K562 (cell line): ENCODE data around the gene GZMB. TPM values are rescaled to one million over a fixed set of nuclear protein-coding genes. Genes with fewer than 3 reads are reported as not detected.

Experiments used
- ATAC-seq: fragments of 200-7000 bp; cut with Tn5 transposase; 3 replicates; pipeline ENCODE4 v1.9.1; 2020; ENCODE audit warnings: moderate library complexity
- BruUV-seq: library from RNA; stranded (reverse); fragments of 400-500 nt; replicated peaks from 2 replicates; lab custom pipeline; 2021; lab: Mats Ljungman, UMichigan
- CTCF ChIA-PET: fragments of 300-600 bp; formaldehyde crosslinking; extraction: SDS; loops from one replicate; lab custom pipeline; 2021; ENCODE audit warnings: low intra/inter-chr PET ratio; lab: Yijun Ruan, JAX
- POLR2A ChIA-PET: fragments of 300-600, 350-650 bp; sonication (Branson Sonifier 250); formaldehyde crosslinking; extraction: SDS; loops from one replicate; lab custom pipeline; 2021; ENCODE audit warnings: antibody characterized with exemption, inconsistent platforms; lab: Yijun Ruan, JAX
- DNase-seq, 4 experiments: peaks; one replicate each; pipeline versions ENCODE4 v3.0.0 to v3.0.0-alpha.2; 2011 to 2018; ENCODE audit warnings: low spot score in 3 of 4, mixed read lengths in 3 of 4; ENCODE audit errors: extremely low read depth in 1 of 4
- FAIRE-seq: peaks from 2 replicates; lab custom pipeline; 2011; peaks lifted over from hg19 to GRCh38; lab: Jason Lieb, UNC
- H2AFZ ChIP-seq: 2 replicates; pipeline ENCODE4 v1.6.0; 2011; ENCODE audit warnings: low read depth, low read length, control low read depth, inconsistent platforms
- H3K27ac ChIP-seq: fragments of 200-600 bp; 3 replicates; pipeline ENCODE4 v1.8.0; 2011; ENCODE audit warnings: low read depth, mild to moderate bottlenecking, control low read depth, inconsistent platforms, low read length, moderate library complexity, mixed read lengths; ENCODE audit errors: extremely low read depth
- H3K27me3 ChIP-seq, 2 experiments: fragments of 300-600 bp in 1 of 2; 2 replicates in 1 of 2; 3 replicates in 1 of 2; pipeline versions ENCODE4 v1.6.0 to v1.8.0; 2011; ENCODE audit warnings: inconsistent platforms in 2 of 2, low read length in 2 of 2, mild to moderate bottlenecking in 1 of 2, mixed read lengths in 1 of 2, moderate library complexity in 1 of 2; ENCODE audit not compliant: control insufficient read depth in 2 of 2, insufficient read depth in 2 of 2
- H3K36me3 ChIP-seq: fragments of 300-600 bp; 3 replicates; pipeline ENCODE4 v1.8.0; 2011; ENCODE audit warnings: mild to moderate bottlenecking, low read length, inconsistent platforms; ENCODE audit not compliant: control insufficient read depth, insufficient read depth
- H3K4me1 ChIP-seq, 2 experiments: fragments of 200-600 bp in 1 of 2; replicated peaks in 1 of 2; 2 replicates in 1 of 2; 3 replicates in 1 of 2; pipeline versions ENCODE4 v1.5.1 to v1.8.0; 2011; ENCODE audit warnings: inconsistent platforms in 2 of 2, low read length in 2 of 2, mild to moderate bottlenecking in 1 of 2, mixed read lengths in 1 of 2, moderate library complexity in 1 of 2; ENCODE audit not compliant: control insufficient read depth in 2 of 2, insufficient read depth in 2 of 2
- H3K4me2 ChIP-seq: 2 replicates; pipeline ENCODE4 v1.6.1; 2011; ENCODE audit warnings: low read length, control low read depth, inconsistent platforms, mixed read lengths; ENCODE audit not compliant: insufficient read depth
- H3K4me3 ChIP-seq: fragments of 200-600 bp; sonication (generic), shearing (Covaris generic); 2 replicates; pipeline ENCODE4 v1.5.1; 2016; ENCODE audit warnings: control low read depth, inconsistent platforms
- H3K79me2 ChIP-seq: fragments of 200-600 bp; 3 replicates; pipeline ENCODE4 v1.8.0; 2011; ENCODE audit warnings: low read length, inconsistent platforms; ENCODE audit not compliant: control insufficient read depth, insufficient read depth
- H3K9ac ChIP-seq, 2 experiments: 2 replicates each; pipeline versions ENCODE4 v1.6.0 to v1.6.1; 2011; ENCODE audit warnings: low read depth in 2 of 2, low read length in 2 of 2, control low read depth in 1 of 2, inconsistent platforms in 1 of 2, mild to moderate bottlenecking in 1 of 2, mixed read lengths in 1 of 2; ENCODE audit not compliant: insufficient read depth in 1 of 2
- H3K9me1 ChIP-seq: one replicate; pipeline ENCODE4 v1.6.0; 2011; ENCODE audit warnings: inconsistent platforms, mild to moderate bottlenecking, low read length, moderate library complexity; ENCODE audit not compliant: control insufficient read depth, insufficient read depth
- H3K9me3 ChIP-seq: replicated peaks from 2 replicates; pipeline ENCODE4 v1.5.1; 2011; ENCODE audit warnings: low read depth, low read length, inconsistent platforms; ENCODE audit not compliant: control insufficient read depth, insufficient read depth
- H4K20me1 ChIP-seq: replicated peaks from 2 replicates; pipeline ENCODE4 v1.6.1; 2011; ENCODE audit warnings: low read length, inconsistent platforms, mixed read lengths; ENCODE audit not compliant: control insufficient read depth, insufficient read depth
- ARID2 ChIP-seq: fragments of 450-650 bp; IDR thresholded peaks from 2 replicates; pipeline ENCODE4 v1.6.1; 2017; ENCODE audit warnings: antibody characterized with exemption, mild to moderate bottlenecking
- CHD1 ChIP-seq: fragments of 200-600 bp; sonication (generic); IDR thresholded peaks from one replicate; pipeline ENCODE4 v1.6.1; 2012; ENCODE audit warnings: mild to moderate bottlenecking, moderate library complexity, low read length, inconsistent platforms
- COPS2 ChIP-seq: fragments of 450-650 bp; conservative IDR thresholded peaks from 2 replicates; pipeline ENCODE4 v1.6.1; 2016; ENCODE audit warnings: mild to moderate bottlenecking, moderate library complexity
- CTBP1 ChIP-seq: fragments of 450-650 bp; IDR thresholded peaks from 2 replicates; pipeline ENCODE4 v1.6.1; 2016; ENCODE audit warnings: borderline replicate concordance
- MYBL2 ChIP-seq, 2 experiments: fragments of 450-650 bp in 1 of 2; sonication (generic) in 1 of 2; formaldehyde crosslinking in 1 of 2; IDR thresholded peaks; 2 replicates each; pipeline versions ENCODE4 v1.6.1 to v1.8.1; 2017 to 2022; ENCODE audit warnings: borderline replicate concordance in 1 of 2, inconsistent platforms in 1 of 2, low read depth in 1 of 2, mild to moderate bottlenecking in 1 of 2, missing genetic modification reagents in 1 of 2, moderate library complexity in 1 of 2
- NFE2 ChIP-seq: IDR thresholded peaks from 2 replicates; pipeline ENCODE4 v1.6.1; 2014; ENCODE audit warnings: antibody characterized with exemption, low read depth
- RHOXF2B ChIP-seq: fragments of 250-450 bp; sonication (Bioruptor Pico); conservative IDR thresholded peaks from 2 replicates; pipeline ENCODE4 v1.5.1; 2021
- TEAD1 ChIP-seq, 2 experiments: fragments of 450-650 bp in 1 of 2; sonication (generic) in 1 of 2; formaldehyde crosslinking; IDR thresholded peaks; 2 replicates each; pipeline versions ENCODE4 v1.4.0 to v1.8.0; 2020 to 2022; ENCODE audit warnings: mild to moderate bottlenecking in 2 of 2, missing genetic modification reagents in 1 of 2
- ZKSCAN1 ChIP-seq: fragments of 150-350 bp; IDR thresholded peaks from 2 replicates; pipeline ENCODE4 v1.6.1; 2016; ENCODE audit warnings: low read depth, low read length
- whole genome bisulfite sequencing: fragments of 100-300 bp; shearing (Covaris generic); methylation state at CpG from one replicate; pipeline ENCODE4 v1.1.6; 2016; ENCODE audit warnings: low coverage, mixed read lengths; ENCODE audit not compliant: insufficient coverage; ENCODE audit errors: missing lambda C conversion rate; 5-methylcytosine and 5-hydroxymethylcytosine counted together
- in situ Hi-C: fragments of 300-500 bp; cut with MboI; formaldehyde crosslinking; loops from 4 replicates; pipeline ENCODE4 v1.15.0; 2018; ENCODE audit warnings: inconsistent platforms, mixed read lengths
- intact Hi-C: fragments of 100-400 bp; cut with micrococcal nuclease; formaldehyde crosslinking; loops from 2 replicates; pipeline ENCODE4 v1.14.2; 2022
- polyA plus RNA-seq, 8 experiments: library from polyadenylated mRNA; depleted of rRNA in 4 of 8; stranded (reverse) in 5 of 8; unstranded in 3 of 8; fragments of >200 nt; fragmentation: Nextera tagmentation in 2 of 8; fragmentation: Illumina TruSeq in 1 of 8; extraction: Ambion mirVana in 2 of 8; extraction: Trizol in 1 of 8; gene quantifications; 2 replicates each; pipeline versions ENCODE4 v1.2.1 to v1.2.3, GENCODE V29; 2011 to 2014; ENCODE audit warnings: inconsistent platforms in 1 of 8, missing spikeins in 1 of 8
- total RNA-seq, 7 experiments: library from RNA; depleted of rRNA in 6 of 7; stranded (reverse); fragments of >200 nt in 6 of 7; fragmentation: Illumina TruSeq in 2 of 7; extraction: Trizol in 2 of 7; gene quantifications; 2 replicates each; pipeline versions ENCODE4 v1.2.1 to v1.2.3, GENCODE V29; 2011 to 2021; ENCODE audit warnings: low replicate concordance in 1 of 7

Gene GZMB
- total and polyA plus RNA-seq, 9 of the 15 experiments (the other 6 are each of a cell fraction or from before 2014, with no cell fraction given): 0.08 to 0.95 (median 0.68) TPM; not detected in 6

- Histone ChIP-seq H3K27ac (no peak overlapping the region), H3K9ac (no peak overlapping the region), H4K20me1 (no peaks in the 10 kb centered on the region), H3K4me2 (no peak overlapping the region), H3K9me3 (no peaks in the 10 kb centered on the region), H3K36me3 (no peaks in the 10 kb centered on the region), H2AFZ (no peak overlapping the region), H3K4me1 (no peaks in the 10 kb centered on the region), H3K79me2 (no peaks in the 10 kb centered on the region), H3K9me1 (no peaks in the 10 kb centered on the region), H3K4me3 (no peak overlapping the region), H3K27me3 (peaks cover 0 to 4% of the 10 kb centered on the region in 2 experiments; a peak in 1 of 5 replicates)
- DNase-seq (no peak), ATAC-seq (no peak), FAIRE-seq (no peak)
- in situ Hi-C loops: no loop called here
- BruUV-seq: no TSS peak
- TF ChIP-seq TEAD1 (CRISPR knock-in tag; IDR thresholded peaks at IDR 0.05): no peak
- TF ChIP-seq CTBP1: no peak
- no peak for TF ChIP-seq CHD1
- TF ChIP-seq RHOXF2B (CRISPR knock-in tag): no peak
- no peak for TF ChIP-seq ZKSCAN1
- no peak for TF ChIP-seq NFE2
- no peak for TF ChIP-seq ARID2
- TF ChIP-seq MYBL2 (IDR thresholded peaks at IDR 0.05; ENCODE audit: low read depth): no peak
- no peak for TF ChIP-seq MYBL2 (CRISPR knock-in tag; IDR thresholded peaks at IDR 0.05; ENCODE audit: borderline replicate concordance)
- no peak for TF ChIP-seq COPS2
- WGBS: 0% methylated on average over 2 of the region's 3 CpGs
- ChIA-PET CTCF (no interaction called here), POLR2A (no interaction called here)
- intact Hi-C loops: no loop called here
Measured at GRCh38 chr14:24630087-24630871, 3.7 kb downstream of the GZMB start.
